CD1c-positive myeloid dendritic cell (primary cell): ENCODE results near the gene CEP112.
"Not testable (repeated sequence)": the region's sequence is repeated elsewhere in the genome, so short reads cannot be mapped to it uniquely, and the experiment has no call there.

Experiments used
- DNase-seq: peaks from one replicate; pipeline ENCODE4 v3.0.0-alpha.2; 2016; ENCODE audit errors: extremely low spot score

The CEP112 gene

DNA sequence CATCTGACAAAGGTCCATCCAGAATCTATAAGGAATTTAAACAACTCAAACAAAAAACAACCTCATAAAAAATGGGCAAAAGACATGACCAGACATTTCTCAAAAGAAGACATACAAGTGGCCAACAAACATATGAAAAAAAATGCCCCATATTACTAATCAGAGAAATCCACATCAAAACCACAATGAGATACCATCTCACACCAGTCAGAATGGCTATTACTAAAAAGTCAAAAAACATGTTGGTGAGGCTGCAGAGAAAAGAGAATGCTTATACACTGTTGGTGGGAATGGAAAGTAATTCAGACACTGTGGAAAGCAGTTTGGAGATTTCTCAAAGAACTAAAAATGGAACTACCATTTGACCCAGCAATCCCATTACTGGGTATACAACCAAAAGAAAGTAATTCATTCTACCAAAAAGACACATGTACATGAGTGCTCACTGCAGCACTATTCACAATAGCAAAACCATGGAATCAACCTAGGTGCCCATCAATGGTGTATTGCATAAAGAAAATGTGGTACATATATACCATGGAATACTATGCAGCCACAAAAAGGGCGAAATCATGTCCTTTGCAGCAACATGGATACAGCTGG is 409.7 kb downstream of the CEP112 start:
- not testable (repeated sequence) for DNase-seq

DNA sequence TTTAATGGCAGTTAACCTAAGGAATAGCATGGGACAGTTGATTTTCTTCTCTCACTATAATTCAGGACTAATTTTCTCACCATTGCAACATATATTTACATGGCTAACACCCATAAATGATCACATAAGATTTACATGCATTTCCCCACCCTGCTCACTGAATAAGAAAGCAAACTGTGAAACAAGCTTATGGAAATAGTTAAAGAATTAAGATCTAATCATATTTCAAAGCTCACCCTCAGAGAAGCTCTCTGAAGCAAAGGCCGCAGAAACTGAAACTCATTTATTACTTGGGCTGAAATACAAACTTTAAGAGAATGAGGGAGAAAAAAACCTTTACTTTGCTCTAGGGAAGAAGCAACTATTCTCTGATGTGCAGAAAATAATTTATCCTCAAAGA is 411.8 kb downstream of the CEP112 start:
- DNase-seq, result no peak

DNA sequence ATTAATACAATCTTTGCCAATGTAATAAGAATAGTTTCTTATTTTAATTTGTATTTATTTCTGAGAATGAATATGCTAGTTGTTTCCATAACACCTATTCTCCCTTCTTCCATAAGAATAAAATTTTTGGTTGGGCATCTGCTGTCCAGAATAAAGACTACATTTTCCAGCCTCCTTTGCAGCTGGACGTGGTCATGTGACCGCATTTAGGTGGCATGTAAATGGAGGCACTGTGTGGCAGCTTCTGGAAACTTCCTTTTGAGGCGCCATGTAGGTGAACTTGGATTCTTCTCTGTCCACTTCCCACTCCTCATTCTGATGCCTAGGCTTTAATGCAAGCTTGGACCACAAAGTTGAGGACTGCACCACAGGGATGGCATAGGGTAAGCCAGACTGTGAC is 415.0 kb downstream of the CEP112 start:
- DNase-seq, result no peak

DNA sequence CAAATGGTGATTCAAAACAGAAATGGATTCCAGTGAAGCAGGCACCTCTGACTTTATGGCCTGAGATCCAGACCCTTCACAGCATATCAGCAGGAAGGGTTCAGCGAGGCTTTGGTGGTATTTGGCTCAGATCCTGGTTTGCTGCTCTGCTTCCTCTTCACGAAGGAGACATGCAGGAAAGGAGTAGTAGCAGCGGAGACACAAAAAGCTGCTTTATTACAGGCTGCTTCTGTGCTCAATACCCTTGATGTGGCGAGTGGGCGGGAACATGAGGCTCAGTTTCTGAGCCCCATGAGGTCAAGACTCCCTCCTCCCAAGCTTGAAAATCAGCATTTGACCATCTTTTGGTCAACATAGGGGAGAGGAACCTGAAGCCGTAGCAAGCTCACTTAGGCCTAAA is 417.1 kb downstream of the CEP112 start:
- DNase-seq, result no peak

DNA sequence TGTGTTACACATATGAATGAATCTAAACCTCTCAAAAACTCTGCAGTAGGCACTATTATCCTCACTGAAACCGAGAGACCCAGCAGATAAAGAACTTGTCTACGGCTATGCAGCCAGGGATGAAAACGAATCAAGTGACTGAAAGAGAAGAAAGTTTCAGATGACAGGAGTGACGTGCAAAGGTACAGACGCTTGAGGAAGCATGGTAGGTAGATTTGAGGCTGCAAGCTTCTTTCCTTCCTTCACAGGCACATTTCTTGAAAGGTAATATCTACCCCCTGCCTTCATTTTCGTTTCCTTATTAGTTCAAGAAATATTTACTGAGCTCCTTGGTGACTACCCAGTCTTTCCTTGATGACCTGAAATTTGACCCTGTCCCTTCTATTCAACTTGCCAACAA is 418.9 kb downstream of the CEP112 start:
- no peak for DNase-seq

DNA sequence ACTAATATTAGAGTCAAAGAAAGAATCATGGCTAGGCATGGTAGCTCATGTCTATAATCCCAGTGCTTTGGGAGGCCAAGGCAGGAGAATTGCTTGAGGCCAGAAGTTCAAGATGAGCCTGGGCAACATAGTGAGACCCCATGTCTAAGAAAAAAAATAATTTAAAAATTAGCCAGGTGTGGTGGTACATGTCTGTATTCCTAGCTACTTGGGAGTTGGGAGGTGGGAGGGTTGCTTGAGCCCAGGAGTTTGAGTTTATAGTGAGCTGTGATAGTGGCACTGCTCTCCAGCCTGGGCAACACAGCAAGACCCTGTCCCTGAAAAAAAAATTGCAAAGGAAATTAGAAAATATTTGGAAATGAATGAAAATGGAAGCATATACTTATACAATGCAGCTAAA is 420.2 kb downstream of the CEP112 start:
- no peak for DNase-seq

DNA sequence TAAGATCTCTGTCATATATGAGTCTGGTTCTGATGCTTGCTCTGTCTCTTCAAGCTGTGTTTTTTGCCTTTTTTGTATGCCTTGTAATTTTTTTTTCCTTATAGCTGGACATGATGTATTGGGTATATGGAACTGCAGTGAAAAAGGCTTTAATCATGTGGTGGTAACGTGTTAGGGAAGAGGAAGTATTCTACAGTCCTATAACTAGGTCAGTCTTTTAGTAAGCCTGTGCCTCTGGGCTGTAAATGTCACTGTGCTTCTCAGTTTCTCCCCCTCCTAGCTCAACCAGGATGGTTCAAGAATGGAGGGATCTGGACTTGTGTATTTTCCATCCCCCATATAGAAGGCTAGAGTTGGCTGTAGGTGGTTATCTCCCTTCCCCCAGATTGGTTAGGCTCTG is 428.1 kb downstream of the CEP112 start:
- no peak for DNase-seq

DNA sequence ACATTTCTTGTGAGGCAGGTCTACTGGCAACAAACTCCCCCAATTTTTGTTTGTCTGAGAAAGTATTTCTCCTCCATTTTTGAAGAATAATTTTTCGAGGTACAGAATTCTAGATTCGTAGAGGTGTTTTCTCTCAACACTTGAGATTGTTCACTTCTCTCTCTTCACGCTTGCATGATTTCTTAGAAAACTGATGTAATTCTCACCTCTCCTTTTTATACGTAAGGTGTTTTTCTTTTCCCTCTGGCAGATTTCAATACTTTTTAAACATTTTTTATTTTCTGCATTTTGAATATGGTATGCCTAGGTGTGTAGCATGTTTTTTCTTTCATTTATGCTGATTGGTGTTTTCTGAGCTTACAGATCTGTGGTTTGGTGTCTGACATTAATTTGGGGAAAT is 429.0 kb downstream of the CEP112 start:
- no peak for DNase-seq

DNA sequence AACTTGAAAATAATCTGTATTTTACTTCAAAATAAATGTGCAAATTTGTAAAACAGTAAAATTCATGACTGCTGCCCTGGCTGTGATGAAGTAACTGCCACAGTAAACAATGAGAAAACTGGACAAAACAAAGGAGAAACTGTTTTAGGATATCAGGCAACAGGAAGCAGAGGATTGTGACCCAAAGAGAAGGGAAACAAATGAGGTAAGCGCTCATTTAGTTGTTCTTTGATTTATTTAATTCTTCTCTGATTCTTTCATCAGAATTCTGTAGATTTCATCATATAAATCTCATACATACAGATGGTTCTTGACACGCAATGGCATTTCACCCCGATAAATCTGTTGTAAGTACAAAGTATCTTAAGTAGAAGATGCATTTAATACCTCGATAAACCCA is 432.4 kb downstream of the CEP112 start:
- DNase-seq, result no peak

DNA sequence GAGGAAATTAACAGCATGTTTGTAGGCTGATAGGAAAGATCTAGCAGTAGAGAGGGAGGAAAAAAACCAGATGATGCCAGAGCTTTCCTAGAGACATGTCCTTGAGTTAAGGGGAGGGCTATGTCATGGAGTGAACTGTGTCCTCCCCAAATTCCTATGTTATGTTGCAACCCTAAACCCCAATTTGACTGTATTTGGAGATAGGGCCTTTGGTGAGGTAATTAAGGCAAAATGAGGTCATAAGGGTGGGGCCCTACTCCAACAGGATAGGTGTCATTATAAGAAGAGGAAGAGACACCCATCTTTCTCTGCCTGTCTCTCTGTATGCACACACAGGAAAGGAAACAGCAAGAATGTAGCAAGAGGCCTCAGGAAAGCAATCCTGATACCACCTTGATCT is 435.2 kb downstream of the CEP112 start:
- no peak for DNase-seq

DNA sequence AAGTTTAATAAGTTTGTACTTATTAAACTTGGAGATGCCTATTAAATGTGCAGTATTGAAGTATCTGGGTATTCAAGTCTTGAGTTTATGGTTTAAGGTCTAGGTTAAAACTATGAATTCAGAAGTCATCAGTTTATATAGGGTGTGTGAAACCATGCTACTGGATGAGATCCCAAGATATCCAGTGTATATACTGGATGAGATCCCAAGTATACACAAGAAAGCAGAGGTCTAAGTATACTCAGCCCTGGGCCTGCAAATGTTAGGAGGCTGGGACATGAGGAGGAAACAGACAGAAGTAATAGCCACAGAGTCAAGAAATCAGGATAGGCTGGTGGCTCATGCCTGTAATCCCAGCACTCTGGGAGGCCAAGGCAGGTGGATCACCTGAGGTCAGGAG is 436.1 kb downstream of the CEP112 start:
- no peak for DNase-seq

DNA sequence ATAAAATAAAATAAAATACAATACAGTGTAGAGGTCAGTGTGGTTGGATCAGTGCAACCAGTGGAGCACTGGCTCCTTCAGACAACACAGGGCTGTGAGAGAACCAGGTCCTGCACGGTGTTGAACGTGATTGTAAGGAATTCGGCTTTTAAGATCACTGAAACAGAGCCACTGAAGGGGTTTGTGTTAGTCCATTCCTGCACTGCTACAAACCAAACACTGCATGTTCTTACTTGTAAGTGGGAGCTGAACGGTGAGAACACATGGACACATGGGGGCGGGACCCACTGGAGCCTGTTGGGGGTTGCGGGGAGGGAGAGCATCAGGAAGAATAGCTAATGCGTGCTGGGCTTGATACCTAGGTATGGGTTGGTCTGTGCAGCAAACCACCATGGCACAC is 437.3 kb downstream of the CEP112 start:
- DNase-seq, result no peak

DNA sequence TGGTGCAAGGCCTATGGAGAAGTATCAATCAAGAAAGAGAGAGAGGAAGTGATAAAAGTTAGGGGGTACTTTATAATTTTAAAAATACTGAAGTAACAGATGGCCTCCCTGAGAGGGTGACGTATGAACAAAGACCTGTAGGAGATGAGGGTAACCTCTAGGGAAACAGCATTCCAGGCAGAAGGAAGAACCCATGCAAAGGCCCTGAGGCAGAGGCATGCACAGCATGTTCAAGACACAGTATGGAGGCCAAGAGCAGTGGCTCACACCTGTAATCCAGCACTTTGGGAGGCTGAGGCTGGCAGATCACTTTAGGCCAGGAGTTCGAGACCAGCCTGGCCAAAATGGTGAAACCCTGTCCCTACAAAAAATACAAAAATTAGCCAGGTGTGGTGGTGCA is 437.9 kb downstream of the CEP112 start:
- no peak for DNase-seq

DNA sequence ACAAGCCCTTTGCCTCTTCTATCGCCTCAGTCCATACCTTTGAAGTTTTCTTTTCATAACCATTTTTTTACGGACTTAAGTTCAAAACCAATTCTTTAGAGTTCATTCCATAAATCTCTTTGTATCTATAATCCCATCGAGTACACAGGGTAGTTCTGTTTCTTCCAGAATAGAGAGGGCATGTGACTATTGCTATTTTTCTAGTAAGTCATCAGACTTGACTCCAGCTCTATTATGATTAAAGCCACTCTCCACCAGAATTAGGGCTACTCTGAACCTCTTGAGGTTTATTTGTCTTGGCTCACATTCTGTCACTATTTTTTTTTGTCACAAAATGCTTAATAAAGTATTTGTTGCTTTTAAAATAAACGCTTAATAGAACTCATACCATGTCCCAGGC is 438.6 kb downstream of the CEP112 start:
- DNase-seq, result no peak

DNA sequence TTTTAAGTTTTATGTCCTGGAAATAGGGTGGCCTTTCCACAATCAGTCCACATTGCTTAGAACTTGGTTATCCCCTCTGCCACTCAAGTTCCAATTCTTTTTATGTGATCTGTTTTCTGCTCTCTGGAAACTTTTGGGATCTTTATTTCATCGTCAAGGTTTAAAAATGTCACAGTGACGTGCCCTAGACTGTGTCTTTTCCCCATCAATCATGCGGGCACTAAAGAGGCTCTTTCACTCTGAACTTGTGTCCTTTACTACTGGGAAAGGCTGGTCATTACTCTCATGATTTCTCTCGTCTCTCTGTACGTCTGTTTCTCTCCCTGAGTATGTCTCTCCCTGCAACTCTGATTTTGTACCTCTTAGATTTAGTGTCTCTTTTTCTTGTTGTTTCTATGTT is 440.7 kb downstream of the CEP112 start:
- DNase-seq, result no peak

DNA sequence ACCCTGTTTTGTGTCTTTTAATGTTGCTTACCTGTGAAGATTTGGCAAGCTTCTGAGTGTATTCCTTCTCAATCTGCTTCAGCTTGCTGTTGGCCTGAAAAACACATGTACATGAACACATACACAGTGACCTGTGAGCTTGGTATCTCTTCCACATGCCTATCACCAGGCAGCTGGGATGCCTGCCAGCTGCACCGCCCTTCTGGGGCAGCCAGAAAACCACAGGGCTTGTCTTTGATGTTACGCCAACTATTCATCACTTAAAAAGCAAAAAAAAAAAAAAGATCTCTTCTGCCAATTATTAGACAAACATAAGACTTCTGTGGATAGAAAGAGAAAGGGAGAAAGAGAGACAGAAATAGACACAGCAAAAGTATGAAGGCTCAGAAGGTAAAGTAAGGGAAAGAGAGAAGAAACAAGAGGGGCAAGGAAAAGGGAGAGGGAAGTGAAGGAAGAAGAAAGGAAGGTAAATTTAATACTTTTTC is 441.3 kb downstream of the CEP112 start:
- peak; percentile 15 for DNase-seq

DNA sequence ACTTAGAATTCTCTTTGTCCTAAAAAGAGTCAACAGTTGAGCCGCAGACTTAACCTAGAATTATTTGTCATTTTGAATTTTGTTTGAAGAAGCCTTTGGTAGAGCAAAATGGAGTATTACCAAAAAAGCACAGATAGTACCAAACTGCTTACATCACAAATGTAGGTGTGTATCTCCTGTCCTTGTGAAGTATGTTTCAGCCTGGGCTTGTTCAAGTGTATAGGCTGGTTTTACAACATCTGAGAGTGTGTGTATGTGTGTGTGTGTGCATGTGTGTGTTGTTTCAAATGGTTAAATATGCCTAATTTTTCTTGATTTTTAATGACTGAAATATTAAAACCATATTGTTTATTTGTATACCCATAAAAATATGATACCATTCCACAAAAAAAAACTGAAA is 441.8 kb downstream of the CEP112 start:
- DNase-seq, result no peak

DNA sequence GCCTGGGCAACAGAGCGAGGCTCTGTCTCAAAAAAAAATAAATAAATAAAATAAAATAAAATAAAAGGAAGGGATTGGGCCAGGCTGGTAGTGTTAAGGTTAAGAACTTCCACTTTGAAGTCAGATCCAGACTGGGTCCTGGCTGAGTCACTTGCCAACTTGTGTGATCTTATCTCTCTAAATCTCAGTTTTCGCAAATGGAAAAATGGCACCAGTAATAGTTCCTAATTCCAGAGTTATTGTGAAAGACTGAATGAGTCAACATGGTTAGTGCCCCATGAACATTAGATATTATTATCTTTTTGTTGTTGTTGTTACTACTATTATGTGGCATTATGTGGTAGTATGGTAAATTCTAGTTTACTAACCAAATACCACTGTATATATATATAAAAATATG is 442.5 kb downstream of the CEP112 start:
- no peak for DNase-seq

DNA sequence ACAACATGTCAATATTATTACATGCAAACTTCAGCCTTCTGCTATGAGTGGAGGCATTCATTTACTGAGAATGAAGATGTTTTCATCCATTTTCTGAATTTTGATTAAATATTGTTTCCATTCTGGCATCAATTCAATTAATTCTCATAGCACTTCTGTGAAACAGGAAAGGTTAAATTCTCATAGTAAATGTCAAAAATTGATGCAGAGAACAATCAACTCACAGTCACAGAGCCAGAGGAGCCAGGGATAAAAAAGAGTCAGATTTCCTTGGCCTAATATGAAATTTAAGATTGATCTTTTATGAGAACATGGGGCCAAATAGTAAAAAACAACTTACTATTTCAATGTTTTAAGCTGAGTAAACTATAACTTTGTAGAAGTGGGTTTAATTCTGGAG is 446.7 kb downstream of the CEP112 start:
- no peak for DNase-seq

DNA sequence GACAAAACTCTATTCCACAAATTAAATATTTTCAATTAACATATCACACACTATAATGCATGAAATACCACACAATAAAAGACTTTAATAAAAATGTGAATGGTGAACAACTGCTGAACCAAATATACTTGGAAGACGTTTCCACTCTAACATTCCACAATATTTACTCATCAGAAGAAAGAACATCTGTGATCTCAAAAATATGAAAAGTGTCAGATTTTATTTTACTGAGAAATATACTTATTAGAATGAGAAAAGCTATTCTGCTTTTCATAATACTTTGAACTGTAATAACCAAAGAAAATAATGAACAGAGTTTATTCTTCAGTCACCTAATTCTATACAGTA is 448.7 kb downstream of the CEP112 start:
- no peak for DNase-seq

DNA sequence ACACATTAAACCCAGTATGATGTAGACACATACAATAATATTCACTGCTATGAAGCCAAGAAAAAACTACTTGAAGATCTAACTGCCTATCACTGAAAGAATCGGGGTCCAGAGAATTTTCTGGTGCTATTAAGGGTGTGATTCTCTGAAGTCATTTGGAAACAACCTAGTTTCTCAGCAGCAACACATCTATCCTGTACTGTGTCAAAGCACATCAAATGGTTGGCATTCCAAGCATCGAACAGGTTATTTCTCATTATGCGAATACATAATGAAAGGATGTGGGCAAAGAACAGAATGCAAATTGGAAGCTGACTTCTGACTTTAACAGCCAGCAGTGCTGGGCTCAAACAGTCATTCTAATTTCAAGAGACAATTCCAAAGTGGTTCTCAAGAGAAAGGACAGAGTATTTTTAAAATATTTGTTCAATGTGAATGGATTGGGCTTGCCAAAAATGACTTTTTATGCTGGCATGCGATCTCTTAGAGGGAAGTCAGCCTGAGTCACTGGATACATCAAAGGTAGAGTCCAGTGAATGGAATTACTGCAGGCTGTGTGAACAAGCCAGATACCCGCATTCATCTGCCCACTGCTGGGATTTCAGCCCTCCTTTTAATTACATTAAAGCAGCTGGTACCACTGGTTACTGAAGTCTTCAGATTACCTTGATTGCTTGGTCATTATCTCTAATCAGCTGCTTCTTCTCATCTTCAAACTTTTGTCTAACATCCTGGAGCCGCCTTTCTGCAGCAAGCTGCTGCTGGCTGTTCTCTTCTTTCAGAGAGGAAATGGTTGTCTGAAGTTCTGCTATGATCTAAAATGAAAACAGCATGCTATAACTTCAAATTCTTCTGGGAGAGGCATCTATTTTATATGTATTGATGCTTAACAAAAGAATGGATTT is 449.3 kb downstream of the CEP112 start:
- DNase-seq, result no peak

DNA sequence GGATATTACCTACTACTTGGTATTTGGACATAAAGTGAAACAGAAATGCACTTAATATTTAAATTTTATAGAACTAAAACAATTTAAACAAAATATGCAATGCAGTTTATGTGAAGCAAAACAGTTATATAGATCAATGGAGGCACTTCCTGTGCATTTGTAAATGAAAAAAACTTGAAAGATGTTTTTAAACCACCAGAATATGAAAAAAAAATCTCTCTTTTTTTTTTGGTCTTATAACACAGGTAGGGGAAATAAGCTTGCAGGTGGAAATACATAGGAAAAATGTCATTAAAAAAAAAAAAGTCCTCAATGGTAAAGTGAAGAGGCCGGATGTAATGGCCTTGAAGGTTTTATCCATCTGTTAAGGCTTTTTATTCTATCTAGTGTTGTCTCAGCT is 450.2 kb downstream of the CEP112 start:
- no peak for DNase-seq

DNA sequence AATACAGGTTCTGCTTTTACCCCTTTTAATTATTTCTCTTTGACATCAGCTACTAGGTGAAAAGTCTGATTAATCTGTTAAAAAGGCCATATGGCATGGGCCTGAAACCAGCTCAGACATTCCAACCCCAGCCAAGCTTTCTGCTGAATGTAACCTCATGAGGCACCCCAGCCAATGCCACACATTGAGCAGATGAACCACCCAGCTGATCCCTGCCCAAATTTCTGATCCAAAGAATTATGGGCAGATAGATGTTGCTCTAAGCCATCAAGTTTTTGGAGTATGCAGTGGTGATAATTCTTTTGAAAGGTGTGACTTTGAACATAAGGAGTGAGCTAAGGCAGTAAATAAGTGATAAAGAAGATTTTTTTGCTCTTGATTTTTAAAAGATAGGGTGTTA is 452.9 kb downstream of the CEP112 start:
- no peak for DNase-seq

DNA sequence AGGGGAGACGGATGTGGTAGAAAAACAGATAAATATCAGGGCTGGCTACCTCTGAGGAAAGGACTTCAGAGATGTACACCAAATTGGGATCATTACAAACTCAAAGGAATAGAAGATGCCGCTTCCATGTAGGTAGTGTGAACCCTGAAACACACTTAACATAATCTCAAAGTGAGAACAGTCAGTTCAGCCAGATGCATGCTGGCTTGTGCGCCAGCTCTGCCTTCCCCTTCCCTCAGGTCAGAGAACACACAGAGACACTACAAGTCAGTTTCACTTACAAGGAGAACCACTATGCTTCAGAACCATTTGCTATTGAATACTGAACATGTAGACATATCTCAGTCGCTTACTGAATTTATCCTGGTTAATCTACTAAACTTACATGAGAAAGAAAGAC is 454.5 kb downstream of the CEP112 start:
- no peak for DNase-seq
